H1 (cell line): Measurements from ENCODE around the gene PDCD7. TPM values are rescaled to one million over a fixed set of nuclear protein-coding genes. Genes with fewer than 3 reads are reported as not detected.

ENCODE experiments used
- CTCF ChIA-PET: fragments of 300-600 bp; sonication (Branson Sonifier 250); formaldehyde crosslinking; loops from one replicate; lab custom pipeline; 2021; ENCODE audit not compliant: partially characterized antibody; lab: Charles Lee
- POLR2A ChIA-PET: fragments of 300-600 bp; sonication (Branson Sonifier 250); formaldehyde crosslinking; loops from one replicate; lab custom pipeline; 2021; ENCODE audit warnings: inconsistent platforms; ENCODE audit not compliant: partially characterized antibody; lab: Charles Lee
- DNase-seq, 2 experiments: peaks; one replicate each; pipeline versions ENCODE4 v3.0.0 to v3.0.0-alpha.2; 2010 to 2022; ENCODE audit warnings: low spot score in 2 of 2, low read depth in 1 of 2, mixed read lengths in 1 of 2
- FAIRE-seq: peaks from 2 replicates; lab custom pipeline; 2011; peaks lifted over from hg19 to GRCh38; lab: Jason Lieb, UNC
- H2AFZ ChIP-seq: 2 replicates; pipeline ENCODE4 v1.8.1; 2012; ENCODE audit warnings: low read length, inconsistent platforms
- H2AK5ac ChIP-seq: 2 replicates; pipeline ENCODE4 v1.6.1; 2013; ENCODE audit warnings: low read depth, low read length
- H2BK120ac ChIP-seq: replicated peaks from 2 replicates; pipeline ENCODE3; 2013; ENCODE audit warnings: low read depth, low read length, inconsistent platforms
- H2BK12ac ChIP-seq: 2 replicates; pipeline ENCODE4 v1.6.1; 2013; ENCODE audit warnings: low read depth, low read length
- H2BK15ac ChIP-seq: 2 replicates; pipeline ENCODE4 v1.6.1; 2013; ENCODE audit warnings: low read length
- H2BK20ac ChIP-seq: 2 replicates; pipeline ENCODE4 v1.6.1; 2013; ENCODE audit warnings: low read length
- H2BK5ac ChIP-seq: 2 replicates; pipeline ENCODE4 v1.6.1; 2013; ENCODE audit warnings: low read depth, low read length
- H3K14ac ChIP-seq: 2 replicates; pipeline ENCODE4 v1.6.1; 2013; ENCODE audit warnings: inconsistent platforms; ENCODE audit not compliant: insufficient read length
- H3K18ac ChIP-seq: 2 replicates; pipeline ENCODE4 v1.6.1; 2013; ENCODE audit warnings: low read length; ENCODE audit errors: extremely low read depth
- H3K23ac ChIP-seq: 2 replicates; pipeline ENCODE4 v1.6.1; 2013; ENCODE audit warnings: inconsistent platforms; ENCODE audit not compliant: insufficient read length
- H3K23me2 ChIP-seq: 2 replicates; pipeline ENCODE4 v1.6.1; 2013; ENCODE audit warnings: low read depth, low read length
- H3K27ac ChIP-seq: 2 replicates; pipeline ENCODE4 v1.6.1; 2011; ENCODE audit warnings: low read depth, low read length, inconsistent platforms
- H3K27me3 ChIP-seq, 4 experiments: replicated peaks in 1 of 4; 1 replicate in 1 of 4; 2 replicates in 3 of 4; pipeline versions ENCODE4 v1.6.1 to v1.8.1; 2011 to 2013; ENCODE audit warnings: low read length in 3 of 4, mild to moderate bottlenecking in 3 of 4, inconsistent platforms in 2 of 4, mixed read lengths in 2 of 4, moderate library complexity in 1 of 4; ENCODE audit not compliant: control insufficient read depth in 3 of 4, insufficient read depth in 3 of 4; ENCODE audit errors: extremely low read depth in 1 of 4
- H3K36me3 ChIP-seq, 4 experiments: 2 replicates each; pipeline versions ENCODE4 v1.6.1 to v1.8.1; 2011 to 2013; ENCODE audit warnings: mild to moderate bottlenecking in 4 of 4, low read length in 3 of 4, moderate library complexity in 2 of 4, control low read depth in 1 of 4, inconsistent platforms in 1 of 4; ENCODE audit not compliant: insufficient read depth in 4 of 4, control insufficient read depth in 2 of 4
- H3K4ac ChIP-seq: replicated peaks from 2 replicates; pipeline ENCODE3; 2013; ENCODE audit warnings: low read length, low read depth, mixed read lengths, inconsistent platforms; ENCODE audit not compliant: insufficient read length
- H3K4me1 ChIP-seq, 4 experiments: replicated peaks in 1 of 4; 1 replicate in 1 of 4; 2 replicates in 3 of 4; pipeline versions ENCODE4 v1.6.1 to v1.8.1; 2011 to 2013; ENCODE audit warnings: low read length in 3 of 4, inconsistent platforms in 2 of 4, mixed read lengths in 1 of 4; ENCODE audit not compliant: insufficient read depth in 4 of 4, control insufficient read depth in 3 of 4
- H3K4me2 ChIP-seq, 2 experiments: 2 replicates each; pipeline versions ENCODE4 v1.6.1 to v1.8.1; 2011 to 2013; ENCODE audit warnings: low read depth in 2 of 2, low read length in 2 of 2, control low read depth in 1 of 2, inconsistent platforms in 1 of 2, mild to moderate bottlenecking in 1 of 2; ENCODE audit not compliant: insufficient read depth in 1 of 2
- H3K4me3 ChIP-seq, 4 experiments: fragments of 200-600, 300-600 bp in 1 of 4; sonication (generic), shearing (Covaris generic), sonication (Bioruptor Twin) in 1 of 4; 2 replicates each; pipeline versions ENCODE4 v1.5.1 to v1.8.1; 2011 to 2016; ENCODE audit warnings: low read length in 4 of 4, low read depth in 3 of 4, control low read depth in 2 of 4, inconsistent platforms in 2 of 4, mild to moderate bottlenecking in 2 of 4, mixed read lengths in 1 of 4, moderate library complexity in 1 of 4; ENCODE audit not compliant: insufficient read depth in 2 of 4; ENCODE audit errors: extremely low read depth in 1 of 4
- H3K56ac ChIP-seq: replicated peaks from 2 replicates; pipeline ENCODE3; 2013; ENCODE audit warnings: low read depth, mild to moderate bottlenecking, mixed read lengths, low read length, inconsistent platforms; ENCODE audit not compliant: insufficient read length
- H3K79me1 ChIP-seq: 2 replicates; pipeline ENCODE4 v1.6.1; 2013; ENCODE audit warnings: low read depth, low read length, control low read depth
- H3K79me2 ChIP-seq, 2 experiments: 2 replicates each; pipeline versions ENCODE4 v1.6.1 to v1.8.1; 2012 to 2013; ENCODE audit warnings: low read length in 2 of 2, mild to moderate bottlenecking in 2 of 2, inconsistent platforms in 1 of 2; ENCODE audit not compliant: insufficient read depth in 2 of 2, control insufficient read depth in 1 of 2
- H3K9ac ChIP-seq, 4 experiments: replicated peaks in 1 of 4; 1 replicate in 1 of 4; 2 replicates in 3 of 4; pipeline versions ENCODE4 v1.6.1 to v1.8.1; 2011 to 2013; ENCODE audit warnings: low read depth in 3 of 4, low read length in 3 of 4, control low read depth in 2 of 4, mild to moderate bottlenecking in 2 of 4, moderate library complexity in 2 of 4, inconsistent platforms in 1 of 4; ENCODE audit errors: extremely low read depth in 1 of 4
- H3K9me3 ChIP-seq, 2 experiments: 2 replicates each; pipeline versions ENCODE4 v1.6.1 to v1.8.1; 2012 to 2013; ENCODE audit warnings: mild to moderate bottlenecking in 2 of 2, moderate library complexity in 2 of 2, control low read depth in 1 of 2, inconsistent platforms in 1 of 2, low read depth in 1 of 2, low read length in 1 of 2, mixed read lengths in 1 of 2; ENCODE audit not compliant: insufficient read depth in 2 of 2
- H4K20me1 ChIP-seq, 2 experiments: replicated peaks in 1 of 2; 2 replicates each; pipeline versions ENCODE3 to v1.8.1; 2011 to 2013; ENCODE audit warnings: inconsistent platforms in 2 of 2, low read length in 2 of 2, mild to moderate bottlenecking in 1 of 2; ENCODE audit not compliant: insufficient read depth in 2 of 2, control insufficient read depth in 1 of 2
- H4K5ac ChIP-seq: 2 replicates; pipeline ENCODE4 v1.6.1; 2013; ENCODE audit warnings: low read length, low read depth, mixed read lengths, inconsistent platforms; ENCODE audit not compliant: insufficient read length
- H4K8ac ChIP-seq: 2 replicates; pipeline ENCODE4 v1.8.0; 2013; ENCODE audit warnings: mild to moderate bottlenecking, moderate library complexity, low read length, inconsistent platforms; ENCODE audit not compliant: insufficient read depth; ENCODE audit errors: extremely low read depth
- H4K91ac ChIP-seq: replicated peaks from 2 replicates; pipeline ENCODE3; 2013; ENCODE audit warnings: low read length, mixed read lengths, inconsistent platforms; ENCODE audit not compliant: insufficient read length
- ASH2L ChIP-seq: fragments of 200-600, 300-600 bp; sonication (generic); IDR thresholded peaks from one replicate; pipeline ENCODE4 v1.7.1; 2017; ENCODE audit warnings: low read length
- TAF7 ChIP-seq: optimal IDR thresholded peaks from 2 replicates; pipeline ENCODE3; 2011; ENCODE audit warnings: low read depth, mild to moderate bottlenecking, inconsistent platforms, low read length, moderate library complexity, borderline replicate concordance
- WGBS, 2 experiments: shearing (Covaris generic) in 1 of 2; methylation state at CpG; one replicate each; pipeline versions ENCODE4 v1.1.6 to v1.1.7; 2013 to 2015; ENCODE audit warnings: low lambda C conversion rate in 2 of 2, mixed read lengths in 2 of 2, inconsistent platforms in 1 of 2, low coverage in 1 of 2, missing lambda C conversion rate in 1 of 2; ENCODE audit not compliant: insufficient replicate concordance in 2 of 2, insufficient coverage in 1 of 2, insufficient read length in 1 of 2; ENCODE audit errors: extremely low coverage in 1 of 2, missing lambda C conversion rate in 1 of 2; 5-methylcytosine and 5-hydroxymethylcytosine counted together
- polyA plus RNA-seq, 7 experiments: library from polyadenylated mRNA; depleted of rRNA in 3 of 7; stranded (reverse) in 5 of 7; unstranded in 2 of 7; fragments of >200 nt in 5 of 7; fragments of 200-250 nt in 2 of 7; gene quantifications; 1 replicate in 5 of 7; 2 replicates in 1 of 7; 4 replicates in 1 of 7; pipeline versions ENCODE4 v1.2.1 to v1.2.3, GENCODE V29; 2011 to 2013; ENCODE audit warnings: missing spikeins in 2 of 7, mixed read lengths in 2 of 7
- total RNA-seq: library from RNA; stranded (reverse); fragmentation: NEBNext Ultra II Directional; extraction: Animal tissue kit (Norgen Biotek cat#: 25700); gene quantifications from 2 replicates; pipeline ENCODE4 v1.2.1, GENCODE V29; 2021

Gene PDCD7
- total and polyA plus RNA-seq, 2 of the 8 experiments (the other 6 are each of a cell fraction or from before 2014, with no cell fraction given), result 11.5 to 25.6 TPM

DNA sequence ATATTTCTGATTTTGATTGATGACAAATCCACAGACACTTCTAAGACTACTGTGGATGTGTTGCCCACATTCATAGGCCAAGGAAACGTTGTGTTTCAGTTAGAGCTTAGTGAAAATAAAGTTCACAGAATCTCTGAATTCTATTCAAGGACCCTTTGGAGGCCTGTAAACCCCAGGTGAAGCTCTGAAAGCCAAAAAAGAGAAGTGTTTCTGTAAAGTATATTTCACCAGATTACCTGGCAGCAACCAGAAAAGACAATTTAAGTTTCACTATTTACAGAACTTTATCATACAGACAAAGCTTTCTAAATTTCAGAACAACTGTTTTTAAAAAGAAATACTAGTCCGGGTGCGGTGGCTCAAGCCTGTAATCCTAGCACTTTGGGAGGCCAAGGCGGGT lies 48.9 kb upstream of the PDCD7 start:
- Histone ChIP-seq H3K79me2 (peaks cover 3 to 36% of the 10 kb centered on the region in 2 experiments; a peak in 3 of 4 replicates), H3K27me3 (no peaks in the 10 kb centered on the region), H3K4ac (no peak overlapping the region), H3K4me3 (no peak overlapping the region), H4K5ac (no peak overlapping the region), H2BK12ac (no peak overlapping the region), H3K9ac (no peak overlapping the region), H4K8ac (no peak overlapping the region; the same call in 1 of the 2 replicates), H3K14ac (no peak overlapping the region), H2BK5ac (no peak overlapping the region), H2BK20ac (no peak overlapping the region), H4K20me1 (peaks cover 0 to 6% of the 10 kb centered on the region in 2 experiments), H3K9me3 (no peaks in the 10 kb centered on the region), H3K27ac (no peak overlapping the region), H3K18ac (no peak overlapping the region), H3K23me2 (peaks cover 2% of the 10 kb centered on the region), H2BK15ac (no peak overlapping the region), H4K91ac (no peak overlapping the region), H3K4me2 (no peak overlapping the region), H3K4me1 (peaks cover 0 to 2% (median 0%) of the 10 kb centered on the region in 4 experiments; a peak in 2 of 7 replicates), H3K56ac (no peak overlapping the region), H2AK5ac (no peak overlapping the region), H2AFZ (no peak overlapping the region), H2BK120ac (no peak overlapping the region), H3K23ac (no peak overlapping the region), H3K36me3 (peaks cover 2 to 19% (median 9%) of the 10 kb centered on the region in 4 experiments; a peak in 6 of 8 replicates), H3K79me1 (no peaks in the 10 kb centered on the region)
- ChIA-PET POLR2A (no interaction called here), CTCF (interaction anchor here (0.7 to 1.0 kb wide), 3 partner anchors 10 to 117 kb away, joined by 3 to 4 read pairs (median 3); no protein-coding TSS in a partner anchor)
- FAIRE-seq (no peak), DNase-seq (no peak)
- 92% methylated on average over 4 of the region's 4 CpGs; no CpG with 5 or more reads in 1 of the 2 experiments for WGBS, 2 experiments
- TF ChIP-seq ASH2L (no peak), TAF7 (no peak)
